Stimulated activated CD4-positive, alpha-beta T cell treated with anti-CD3 and anti-CD28 coated beads, Interleukin-12 subunit alpha, Interleukin-12 subunit beta, amount 100 ng/mL, for 4 hours (primary cell): ENCODE data around the gene SULT4A1.

ENCODE experiments used
- DNase-seq: peaks from one replicate; pipeline ENCODE4 v3.0.0-alpha.2; 2020

The SULT4A1 gene

DNA sequence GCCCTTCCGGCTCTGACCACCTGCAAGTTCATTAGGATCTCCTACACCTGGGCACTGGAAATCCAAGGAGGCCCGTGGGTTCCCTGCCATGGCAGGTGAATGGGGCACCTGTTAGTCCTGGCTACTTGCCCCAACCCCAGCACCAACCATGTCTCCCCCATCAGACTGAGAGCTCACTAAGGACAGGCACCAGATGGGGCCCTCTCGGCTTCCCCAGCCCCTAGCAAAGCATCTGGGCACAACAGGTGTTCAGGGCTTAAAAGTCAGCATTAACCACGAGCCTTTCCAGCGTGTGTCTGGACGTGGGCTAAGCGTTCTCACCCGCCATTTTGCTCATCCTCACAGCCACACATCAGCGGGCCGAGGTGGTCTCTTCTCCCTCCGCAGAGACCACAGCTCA lies 2.2 kb downstream of the SULT4A1 start:
- DNase-seq, result no peak

DNA sequence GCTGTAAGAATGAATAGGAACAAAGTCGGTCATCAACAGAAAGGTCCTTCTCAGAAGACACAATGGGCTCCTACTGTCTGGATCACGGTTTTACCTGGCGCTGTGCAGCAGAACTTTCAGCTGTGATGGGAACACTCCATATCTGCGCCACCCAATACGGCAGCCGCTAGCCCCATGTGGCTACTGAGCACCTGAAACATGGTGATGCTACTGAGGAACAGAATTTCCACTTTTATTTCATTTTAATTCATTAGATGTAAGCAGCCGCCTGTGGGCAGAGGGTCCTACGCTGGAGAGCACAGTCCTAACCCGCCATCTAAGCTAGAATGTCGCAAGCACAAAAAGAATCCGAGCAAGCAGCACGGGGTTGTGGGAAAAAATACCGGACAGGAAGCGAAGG lies 2.7 kb downstream of the SULT4A1 start:
- no peak for DNase-seq

DNA sequence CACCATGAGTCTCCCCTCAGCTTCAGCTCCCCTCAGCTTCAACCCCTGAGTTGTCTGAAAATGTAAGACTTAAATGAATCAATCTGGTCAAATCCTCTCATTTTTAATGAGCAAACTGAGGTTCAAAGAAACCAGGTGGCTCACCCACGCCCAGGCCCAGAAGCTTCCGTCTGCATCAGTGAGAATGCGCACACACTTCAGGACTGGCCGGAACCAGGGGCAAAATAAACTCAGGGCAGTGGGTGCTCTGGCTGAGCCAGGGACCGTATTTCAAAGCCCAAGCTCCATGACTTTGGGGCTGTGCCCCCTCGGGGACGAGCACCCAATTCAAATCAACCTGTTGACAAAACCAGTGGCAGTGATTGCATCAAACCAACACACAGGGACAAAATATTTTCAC lies 3.1 kb downstream of the SULT4A1 start:
- no peak for DNase-seq

DNA sequence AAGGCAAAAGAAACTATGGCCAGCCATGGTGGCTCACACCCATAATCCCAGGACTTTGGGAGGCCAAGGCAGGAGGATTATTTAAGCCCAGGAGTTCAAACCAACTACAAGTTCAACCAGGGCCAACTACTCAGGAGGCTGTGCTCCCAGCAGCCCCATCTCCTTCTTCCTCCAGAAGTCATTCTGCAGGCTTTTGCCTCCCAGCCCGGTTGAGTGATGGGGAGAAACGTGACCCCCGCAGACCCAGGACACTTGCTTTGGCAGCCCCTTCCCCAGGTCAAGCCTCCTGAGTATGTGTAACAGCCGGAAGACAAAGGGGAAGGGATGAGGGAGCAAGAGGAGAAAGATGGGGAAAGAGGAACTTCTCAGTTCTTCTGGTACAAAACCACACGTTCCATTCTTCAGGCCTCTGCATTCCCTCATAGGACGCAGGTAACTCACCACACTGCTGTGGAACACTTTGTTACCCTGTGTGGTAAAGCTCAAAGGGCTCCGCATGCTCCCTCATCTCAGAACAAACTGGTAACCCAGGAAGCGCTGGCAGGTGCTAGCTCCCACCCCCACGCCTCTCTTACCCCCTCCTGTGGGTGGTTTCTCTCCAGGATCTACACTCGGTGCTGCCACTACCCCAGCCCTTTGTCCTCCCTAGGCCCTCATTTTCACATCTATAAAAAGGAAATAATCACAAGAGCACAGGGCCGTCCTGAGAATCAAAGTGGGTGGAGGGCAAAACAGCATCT lies 4.0 kb downstream of the SULT4A1 start:
- DNase-seq, result no peak

DNA sequence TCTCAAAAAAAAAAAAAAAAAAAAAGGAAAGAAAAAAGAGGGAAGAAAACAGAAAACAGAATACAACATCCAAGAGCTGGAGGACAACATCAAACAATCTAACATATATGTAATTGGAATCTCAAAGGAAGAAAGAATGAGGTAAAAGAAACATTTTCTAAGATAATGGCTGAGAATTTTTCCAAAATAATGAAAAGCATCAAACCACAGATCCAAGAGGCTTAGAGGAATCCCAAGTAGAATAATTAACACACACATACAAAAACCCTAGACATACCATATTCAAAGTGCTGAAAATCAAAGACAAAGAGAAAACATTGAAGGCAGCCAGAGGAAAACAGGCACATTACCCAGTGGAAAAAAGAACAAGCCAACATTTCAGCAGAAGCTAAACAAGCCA lies 4.9 kb downstream of the SULT4A1 start:
- DNase-seq, result no peak

DNA sequence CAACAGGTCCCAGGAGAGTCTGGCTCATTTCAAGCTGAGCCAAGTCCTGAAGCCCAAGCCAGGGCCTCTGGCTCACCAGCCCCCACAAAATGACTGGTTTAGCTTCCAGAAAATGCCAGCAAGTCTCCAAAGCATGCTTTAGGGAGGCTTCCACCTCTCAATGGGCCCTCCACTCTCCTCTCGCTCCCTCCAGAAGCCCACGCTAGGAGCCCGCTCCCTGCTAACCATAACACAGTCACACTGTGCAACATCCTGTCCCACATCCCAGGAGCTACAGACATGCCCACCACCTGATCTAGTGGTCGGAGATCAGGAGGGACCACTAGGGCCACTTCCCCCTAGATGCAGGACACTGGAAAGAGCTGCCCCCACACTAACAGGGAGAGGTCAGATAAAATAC lies 6.9 kb downstream of the SULT4A1 start:
- DNase-seq, result no peak

DNA sequence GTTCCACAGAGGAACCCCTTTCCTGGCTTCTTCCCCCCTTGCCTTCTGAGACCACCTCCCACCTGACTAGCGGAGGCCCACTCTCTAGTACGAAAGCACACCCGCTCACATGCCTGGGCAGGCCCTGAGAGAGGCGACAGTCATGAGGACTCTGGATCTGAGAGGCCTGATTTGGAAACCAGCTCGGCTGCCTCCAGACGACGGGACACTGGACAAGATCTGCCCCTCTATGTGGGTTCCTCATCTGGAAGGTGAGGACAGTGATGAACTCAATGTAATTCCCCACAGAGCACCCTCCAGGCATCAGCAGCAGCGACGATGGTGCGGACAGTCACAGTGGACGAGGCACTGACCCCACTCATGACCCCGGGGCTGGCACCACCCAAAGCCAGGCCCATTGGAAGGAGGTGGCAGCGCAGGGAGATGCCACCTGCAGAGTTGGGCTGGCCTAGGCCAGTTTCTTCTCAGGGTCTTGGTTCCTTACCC lies 7.5 kb downstream of the SULT4A1 start:
- no peak for DNase-seq

DNA sequence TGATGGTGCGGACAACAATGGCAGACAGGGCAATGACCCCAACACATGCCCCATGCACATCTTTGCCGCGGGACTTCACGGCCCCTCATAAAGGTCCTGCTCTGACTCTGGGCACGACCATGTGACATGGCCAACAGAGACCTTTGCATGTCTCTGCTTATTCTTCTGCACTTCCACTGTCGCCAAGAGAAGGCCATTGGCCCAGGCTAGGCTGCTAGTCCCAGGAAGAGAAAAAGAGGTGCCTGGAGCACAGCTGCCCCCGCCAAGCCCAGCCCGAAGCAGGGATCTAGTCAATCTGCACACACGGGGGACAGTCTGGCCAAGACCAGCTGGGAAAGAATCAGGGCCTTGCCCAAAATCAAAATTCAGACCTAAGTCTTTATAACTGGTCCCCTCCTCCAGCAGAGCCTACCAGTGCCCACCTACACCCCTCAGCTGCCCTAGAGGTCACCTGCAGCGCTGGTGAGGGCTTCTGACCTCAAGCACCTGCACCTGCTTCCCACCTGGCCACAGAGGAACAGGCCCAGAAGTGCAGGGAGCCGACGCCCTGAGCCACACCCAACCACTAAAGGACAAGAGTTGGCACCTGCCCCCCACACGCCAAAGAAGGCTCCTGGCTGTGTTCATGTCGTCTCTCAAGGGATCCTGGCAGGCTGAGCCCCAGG lies 8.1 kb downstream of the SULT4A1 start:
- DNase-seq, result no peak

DNA sequence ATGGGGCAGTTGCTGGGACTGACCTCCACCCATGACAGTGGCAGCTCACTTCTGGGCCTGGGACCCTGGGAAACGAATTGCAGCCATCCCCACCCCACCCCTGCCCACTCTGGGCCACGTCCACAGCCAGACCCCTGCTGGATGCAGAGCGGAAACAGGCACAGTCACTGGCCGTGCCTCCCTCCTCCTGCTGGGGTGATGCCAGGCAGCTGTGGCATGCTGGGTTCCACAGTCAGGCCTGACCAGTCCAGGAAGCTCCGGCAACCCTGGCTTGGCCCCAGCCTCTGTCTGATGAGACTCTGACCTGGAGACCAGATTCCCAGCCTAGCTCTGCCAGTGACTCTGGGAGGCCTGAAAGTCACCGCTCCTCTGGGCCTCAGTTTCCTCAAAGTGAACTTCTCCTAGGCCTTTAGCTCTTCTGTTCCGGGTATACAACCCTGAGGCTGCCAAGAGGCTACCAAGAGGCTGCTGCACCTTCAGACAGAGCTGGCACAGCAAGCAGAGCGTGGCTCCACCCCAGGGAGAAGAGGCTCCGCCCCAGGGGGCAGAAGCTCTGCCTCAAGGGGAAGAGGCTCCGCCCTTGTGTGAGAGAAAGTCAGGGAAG lies 8.9 kb downstream of the SULT4A1 start:
- DNase-seq, result no peak

DNA sequence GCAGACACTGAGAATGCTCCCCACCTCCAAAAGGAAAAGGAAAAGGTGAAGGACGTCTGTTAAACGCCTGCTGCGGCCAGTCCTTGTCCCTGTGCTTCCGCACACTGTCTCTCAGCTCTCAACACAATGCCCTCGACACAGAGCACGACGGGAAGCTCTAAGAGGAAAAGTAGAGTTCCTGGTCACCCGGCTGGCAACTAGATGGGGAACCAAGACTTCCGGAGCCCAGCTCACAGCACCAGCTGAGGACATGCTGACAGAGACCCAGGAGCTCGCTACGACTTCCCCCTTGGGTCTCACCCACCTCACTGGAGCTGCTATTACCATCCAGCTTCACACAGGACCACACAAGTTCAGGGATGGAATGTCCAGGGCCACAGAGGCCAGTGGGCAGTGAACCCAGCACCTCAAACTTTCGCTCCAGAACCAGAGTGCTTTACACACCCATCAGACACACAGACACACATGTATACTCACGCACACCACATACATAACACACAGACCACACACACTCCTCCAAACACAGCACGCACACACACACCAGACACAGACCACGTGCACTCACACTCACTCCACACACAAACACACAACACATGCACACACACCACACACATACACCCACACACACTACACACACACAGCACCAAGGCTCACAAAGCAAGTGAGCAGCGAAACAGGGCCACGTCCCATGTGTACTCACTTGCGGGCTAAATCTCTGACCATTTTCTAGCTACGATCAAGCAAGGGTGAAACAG lies 9.6 kb downstream of the SULT4A1 start:
- no peak for DNase-seq

DNA sequence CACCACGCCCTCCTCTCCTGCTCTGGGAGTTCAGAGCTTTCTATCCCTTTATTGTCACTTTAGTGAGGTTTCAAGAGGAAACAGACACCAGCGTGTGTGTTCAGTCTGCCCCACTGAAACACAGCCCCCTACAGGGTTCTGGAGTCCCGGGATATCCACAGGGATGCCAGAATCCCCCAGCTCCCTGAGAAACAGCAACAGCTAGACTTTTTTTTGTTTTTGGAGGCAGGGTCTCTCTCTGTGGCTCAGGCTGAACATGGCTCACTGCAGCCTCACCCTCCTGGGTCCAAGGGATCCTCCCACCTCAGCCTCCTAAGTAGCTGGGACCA lies 10.4 kb downstream of the SULT4A1 start:
- no peak for DNase-seq

DNA sequence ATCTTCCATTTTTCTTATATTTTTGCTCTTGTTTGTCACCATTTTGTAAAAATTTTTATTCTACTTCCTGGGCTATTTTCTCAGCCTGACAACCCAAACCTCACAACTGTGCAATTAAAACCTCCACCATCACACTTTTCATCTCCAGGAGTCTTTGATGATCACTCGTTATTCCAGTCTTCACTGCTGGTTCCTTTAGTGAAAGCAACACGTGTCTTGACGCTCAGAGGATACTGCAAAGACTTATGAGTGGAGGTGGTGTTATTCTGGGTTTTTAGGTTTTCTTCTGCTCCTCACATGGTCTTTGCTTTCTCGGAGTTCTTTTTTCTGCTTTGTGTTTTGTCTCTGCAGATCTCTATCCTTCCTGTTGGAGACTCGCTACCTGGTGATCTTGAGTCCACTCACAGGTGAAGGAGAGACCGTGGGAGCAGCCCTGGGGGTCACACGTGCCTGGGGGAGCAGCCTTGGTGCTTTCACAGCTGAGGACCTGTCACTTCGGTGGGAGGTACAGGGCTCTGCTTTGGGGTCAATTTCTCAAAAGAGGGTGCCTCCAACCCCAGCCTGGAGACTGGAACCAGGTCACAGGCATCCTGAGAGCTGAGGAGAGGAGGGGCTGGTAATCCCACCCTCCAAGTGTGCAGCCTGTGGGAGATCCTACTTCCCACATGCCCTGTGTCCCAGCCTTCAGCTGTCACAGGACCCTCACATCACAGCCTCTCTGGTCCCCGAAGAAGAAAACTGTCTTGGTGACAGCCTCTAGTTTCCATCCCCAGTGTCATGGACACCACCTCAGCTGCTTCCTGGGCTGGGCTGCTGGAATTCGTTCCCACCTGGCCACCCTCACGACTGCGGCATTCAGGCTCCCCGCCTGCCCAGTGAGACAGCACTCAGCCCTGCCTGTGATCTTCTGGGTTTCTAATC lies 11.0 kb downstream of the SULT4A1 start:
- no peak for DNase-seq

DNA sequence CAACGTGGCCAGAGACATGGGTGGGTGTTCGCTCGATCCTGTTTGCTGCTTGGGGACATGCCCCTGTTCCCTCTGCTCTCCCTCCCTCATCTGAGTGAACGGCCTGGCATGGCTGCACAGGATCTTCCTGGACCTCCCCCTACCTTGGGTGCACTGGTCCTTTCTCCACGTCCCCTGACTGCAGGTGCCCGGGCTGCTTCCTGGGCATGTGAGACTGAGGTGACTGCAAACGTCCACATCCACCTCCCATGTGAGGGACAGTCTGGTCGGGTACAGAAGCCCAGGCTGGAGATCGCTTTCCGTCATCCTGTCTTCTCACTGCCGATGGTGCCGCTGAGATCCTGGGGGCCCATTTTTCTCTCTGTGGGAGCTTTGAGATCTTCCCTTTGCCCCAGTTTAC lies 11.8 kb downstream of the SULT4A1 start:
- DNase-seq, result no peak

DNA sequence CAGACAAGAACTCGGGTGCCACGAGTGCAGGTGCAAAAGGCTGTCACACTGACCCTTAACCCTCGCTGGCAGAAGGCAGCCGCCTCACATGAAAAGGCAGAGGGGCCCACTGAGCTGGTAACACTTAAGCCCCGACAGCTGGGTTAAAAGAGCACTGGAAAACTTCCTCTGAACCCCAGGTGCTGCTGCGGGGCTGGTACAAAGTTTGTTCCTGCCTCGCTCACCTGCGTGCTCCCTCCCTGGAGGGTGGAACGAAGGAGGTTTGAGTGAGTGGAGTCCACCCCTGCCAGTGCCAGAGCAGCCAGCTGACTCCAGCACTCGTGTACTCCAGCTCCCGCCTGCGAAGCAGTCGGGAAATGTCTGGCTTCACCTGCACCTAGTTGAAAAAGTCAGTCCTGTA lies 12.6 kb downstream of the SULT4A1 start:
- no peak for DNase-seq

DNA sequence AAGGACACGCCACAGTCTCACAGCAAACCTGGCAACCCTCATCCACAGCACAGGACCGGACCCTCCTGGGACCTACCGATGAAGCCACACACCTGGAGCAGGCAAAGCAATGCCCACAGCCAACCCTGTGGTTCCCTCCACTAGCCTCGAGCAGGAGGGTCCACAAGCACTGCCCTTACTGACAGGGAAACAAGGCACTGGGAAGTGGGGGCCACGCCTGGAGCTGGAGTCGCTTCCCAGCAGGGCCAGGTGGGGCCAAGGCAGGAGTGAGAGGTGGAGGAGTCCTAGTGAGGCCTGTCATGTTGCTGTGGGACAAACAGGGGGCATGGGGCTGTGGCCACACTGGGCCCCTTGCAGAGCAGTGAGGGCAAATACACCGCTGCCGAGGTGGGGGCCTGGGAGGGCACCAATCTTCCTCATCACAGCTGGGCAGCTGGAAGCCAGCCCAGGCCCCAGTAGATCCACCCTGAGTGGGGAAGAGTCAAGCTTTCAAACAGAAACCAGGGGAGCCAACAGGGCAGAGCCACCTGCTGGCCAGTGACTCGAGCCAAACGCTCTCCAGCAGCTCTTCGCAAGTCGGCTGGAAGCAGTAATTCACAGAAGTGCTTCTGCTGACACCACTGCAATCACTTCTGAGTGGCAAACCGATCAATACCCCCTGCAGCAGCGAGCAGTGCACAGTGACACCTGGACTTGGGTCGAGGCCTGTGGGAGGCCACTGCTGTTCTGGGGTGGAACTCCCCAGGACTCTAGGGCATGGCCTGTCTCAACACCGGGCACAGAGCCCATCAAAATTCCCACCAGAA lies 13.7 kb downstream of the SULT4A1 start:
- DNase-seq, result no peak

DNA sequence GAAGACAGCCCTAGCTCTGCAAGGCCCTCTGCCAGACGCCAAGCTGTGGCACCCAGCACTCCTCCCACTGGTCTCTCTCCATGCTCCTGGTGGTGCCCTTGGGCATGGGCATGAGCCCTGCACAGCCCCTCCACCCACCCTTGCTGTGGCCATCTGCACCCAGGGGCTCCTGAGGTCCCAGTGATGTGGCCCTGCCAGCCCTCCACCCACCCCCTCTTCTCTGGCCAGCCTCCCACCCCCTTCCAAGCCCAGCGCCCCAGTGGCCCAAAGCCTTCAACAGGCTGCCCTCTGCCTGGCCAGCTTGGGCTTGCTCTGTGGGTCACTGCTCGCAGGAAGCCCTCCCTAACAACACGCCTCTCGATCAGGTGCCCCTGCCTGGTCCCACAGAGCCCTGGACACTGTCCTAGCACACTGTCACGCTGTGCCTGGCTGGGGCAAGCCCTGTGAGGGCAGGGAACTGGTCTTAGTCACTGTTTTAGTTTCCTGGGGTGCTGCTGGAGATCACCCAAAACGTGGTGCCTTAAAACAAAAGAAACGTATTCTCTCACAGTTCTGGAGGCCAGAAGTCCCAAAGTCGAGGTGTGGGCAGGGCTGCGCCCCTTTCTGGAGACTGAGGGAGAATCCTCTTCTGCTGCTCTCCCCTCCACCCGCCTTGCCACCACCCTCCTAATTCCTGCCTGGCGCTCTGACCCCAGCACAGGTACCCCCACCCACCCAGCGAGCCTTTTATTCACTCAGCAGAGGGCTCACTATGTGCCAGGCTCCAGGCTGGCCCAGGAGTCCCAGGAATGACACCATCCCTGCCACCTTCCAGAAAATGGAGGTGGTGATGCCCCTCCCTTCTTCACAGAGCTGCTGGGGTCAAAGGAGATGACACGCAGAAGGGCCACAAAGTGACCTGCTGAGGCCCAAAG lies 14.7 kb downstream of the SULT4A1 start:
- DNase-seq, result no peak

DNA sequence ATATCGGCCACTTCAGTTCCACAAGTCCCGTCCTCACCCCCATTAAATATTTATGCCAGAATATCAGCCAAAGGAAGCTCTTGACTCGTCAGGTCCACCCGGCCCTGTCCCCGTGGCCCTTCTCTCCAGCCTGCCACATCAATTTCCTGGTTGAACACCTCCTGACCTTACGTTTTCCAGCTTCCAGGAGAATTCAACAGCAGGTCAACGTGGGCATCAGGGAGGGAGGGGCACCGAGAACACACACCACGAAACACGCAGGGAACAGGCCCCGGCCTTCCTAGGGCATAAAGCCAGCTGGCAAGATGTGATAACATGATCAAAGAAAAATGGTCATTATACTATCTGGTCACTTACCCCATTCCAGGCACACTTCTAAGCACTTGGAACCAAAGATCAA lies 15.3 kb downstream of the SULT4A1 start:
- no peak for DNase-seq

DNA sequence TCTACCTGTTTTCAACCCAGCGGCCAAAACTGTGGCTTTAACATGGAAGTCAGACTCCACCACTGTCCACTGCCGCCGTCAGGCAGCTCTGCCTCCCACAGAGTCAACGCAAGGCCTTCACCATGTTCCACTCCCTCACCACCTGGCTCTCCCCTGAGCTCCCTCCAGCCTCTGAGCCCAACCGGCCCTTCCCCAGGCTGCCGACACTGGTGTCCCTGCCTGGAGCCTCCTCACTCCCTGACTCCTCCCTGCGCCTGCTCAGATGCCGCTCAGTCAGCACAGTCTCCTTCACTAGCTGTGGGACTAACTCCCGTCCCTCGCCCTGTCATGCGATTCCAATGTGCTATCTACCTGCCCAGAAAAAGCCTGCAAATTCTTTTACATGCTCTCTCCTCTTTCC lies 16.3 kb downstream of the SULT4A1 start:
- no peak for DNase-seq

DNA sequence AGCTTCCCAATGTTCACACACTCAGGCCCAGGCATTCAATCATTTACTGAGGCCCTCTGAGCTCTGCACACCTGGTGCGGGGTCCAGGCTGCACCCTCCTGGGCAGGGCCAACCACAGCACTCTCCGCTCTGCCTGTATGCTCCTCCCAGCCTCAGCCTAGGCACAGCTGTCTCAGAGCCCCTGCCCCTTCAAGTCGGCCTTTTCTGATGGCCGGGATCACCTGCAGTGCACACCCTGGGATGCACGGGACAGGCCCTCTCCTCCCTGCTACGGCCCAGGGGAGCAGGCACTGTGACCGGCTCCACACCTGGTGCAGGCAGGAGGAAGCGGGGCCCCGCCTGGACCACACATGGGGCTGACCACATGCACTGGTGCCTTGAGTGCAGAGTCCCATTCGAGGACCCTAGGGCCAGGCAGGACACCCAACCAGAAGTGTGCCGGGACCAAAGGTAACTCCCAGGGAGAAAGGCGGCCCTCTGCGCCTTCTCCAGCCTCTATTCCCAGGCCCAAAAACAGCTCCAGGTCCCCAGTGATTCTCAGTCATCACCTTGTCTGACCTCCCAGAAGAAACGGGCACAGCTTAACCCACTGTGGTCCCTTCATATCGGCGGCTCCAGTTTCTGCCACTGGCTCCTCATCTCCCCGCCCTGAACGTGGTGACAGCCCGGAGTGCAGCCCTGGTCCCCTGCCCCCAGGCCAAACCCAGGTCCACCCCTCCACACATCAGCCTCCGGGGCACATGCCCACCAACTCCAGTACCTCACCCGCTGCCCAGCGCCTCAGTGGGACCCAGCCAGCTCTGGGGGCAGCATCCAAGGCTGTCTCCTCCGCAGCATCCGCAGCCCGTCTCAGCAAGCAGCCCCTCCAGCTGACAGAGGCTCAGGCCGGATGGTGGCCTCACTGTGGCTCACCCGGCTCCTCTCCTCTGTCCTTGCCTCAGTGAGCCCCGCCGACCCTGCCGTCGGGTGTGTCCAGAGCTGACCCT lies 17.5 kb downstream of the SULT4A1 start:
- DNase-seq, result no peak
